HG03521 (cell line): ENCODE data around the gene ITPRIPL1.

Experiments used
- ATAC-seq: cut with Tn5 transposase; IDR thresholded peaks from one replicate; pipeline ENCODE4 v1.9.1; 2021; ENCODE audit warnings: mild to moderate bottlenecking, moderate library complexity; ENCODE audit not compliant: unreplicated experiment

ITPRIPL1 gene

DNA sequence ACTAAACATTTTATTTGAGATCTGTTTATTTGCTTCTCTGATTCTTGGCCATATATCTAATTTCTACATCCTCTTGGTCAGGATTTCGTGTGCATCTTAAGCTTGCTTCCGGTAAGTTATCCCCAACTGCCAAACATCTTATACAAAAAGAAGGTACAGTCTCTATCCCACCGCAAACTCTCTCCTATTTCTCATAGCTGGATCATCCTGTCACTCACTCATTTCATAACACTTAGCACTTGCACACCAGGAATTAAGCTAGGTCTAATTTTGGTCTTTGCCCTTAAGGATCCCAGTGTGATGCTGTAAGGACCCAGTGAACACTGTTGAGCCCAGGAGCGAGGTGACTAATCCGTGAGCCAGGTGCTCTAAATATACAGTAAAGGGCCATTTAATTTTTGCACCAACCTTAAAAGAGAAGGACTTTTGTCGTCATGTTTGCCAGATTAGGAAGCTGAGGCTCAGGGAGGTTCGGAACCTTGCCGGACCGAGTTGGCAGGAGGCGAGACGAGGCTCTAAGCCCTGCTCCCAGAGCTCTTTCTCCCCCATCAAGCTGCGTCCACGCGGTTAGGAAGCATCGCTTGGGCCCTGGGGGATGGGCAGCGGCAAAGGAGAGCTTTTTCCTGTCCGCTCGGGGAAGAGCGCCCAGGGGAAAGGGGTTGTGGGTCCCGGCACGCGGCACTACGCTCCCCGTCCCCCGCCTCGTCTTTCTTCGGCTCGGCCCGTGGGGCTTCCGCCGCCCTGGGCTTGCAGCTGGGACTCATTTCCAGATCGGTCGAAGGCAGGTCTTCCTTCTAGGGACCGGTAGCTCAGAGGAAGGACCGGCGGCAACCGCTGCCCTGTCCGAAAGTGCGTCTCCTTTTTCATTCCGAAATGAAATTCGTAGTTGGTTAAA, 4.1 kb upstream of the ITPRIPL1 start:
- ATAC-seq = peak; percentile 19

DNA sequence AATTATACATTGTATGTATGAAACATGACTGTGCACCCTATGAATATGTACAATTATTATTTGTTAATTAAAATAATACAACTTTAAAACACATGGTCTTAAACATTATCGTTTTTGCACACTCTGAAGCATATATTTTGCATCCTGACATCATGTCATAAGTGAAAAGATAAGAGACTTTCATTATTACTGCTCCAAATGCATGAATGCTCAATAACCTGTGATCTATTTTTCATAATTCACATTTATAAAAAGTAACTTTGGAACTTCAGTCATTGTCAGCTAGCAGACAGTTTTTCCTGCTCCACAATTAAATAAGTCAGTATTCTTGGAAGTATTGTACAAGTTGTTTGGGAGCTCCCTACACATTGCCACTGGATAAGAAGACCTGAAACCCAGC, 1.3 kb upstream of the ITPRIPL1 start:
- no peak for ATAC-seq

DNA sequence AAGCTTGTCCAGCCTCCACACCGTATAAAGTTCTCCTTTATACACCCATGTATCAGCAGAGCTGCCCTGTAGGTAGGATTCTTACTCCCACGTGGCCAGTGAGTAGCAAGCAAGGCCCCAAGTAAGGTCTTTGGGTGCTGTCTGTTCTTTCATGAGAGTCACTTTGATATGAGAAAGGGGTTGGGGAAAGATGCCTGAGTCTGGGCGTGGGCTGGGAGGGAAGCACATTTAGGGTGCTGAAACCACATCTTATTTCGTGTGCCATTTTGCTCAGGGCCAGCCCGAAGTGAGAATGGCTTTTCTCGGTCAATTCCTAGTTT, 436 bp upstream of the ITPRIPL1 start:
- ATAC-seq = no peak

DNA sequence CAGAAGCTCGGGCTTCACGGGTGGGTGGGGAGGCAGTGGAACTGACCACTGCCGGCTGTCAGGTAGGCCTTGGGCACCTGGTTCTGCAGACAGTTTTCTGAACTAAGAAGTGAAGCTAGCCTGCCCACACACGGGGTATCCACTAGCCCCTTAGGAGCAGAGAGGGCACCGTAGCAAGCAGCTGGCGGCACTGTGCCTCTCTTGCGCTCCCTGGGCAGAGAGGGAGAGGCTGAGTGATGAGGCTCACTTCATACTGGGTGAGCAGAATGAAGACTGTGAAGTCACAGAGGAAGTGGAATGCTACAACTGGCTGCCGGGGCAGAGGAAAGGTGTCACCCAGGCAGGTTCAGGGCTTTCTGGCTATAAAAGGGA, 753 bp downstream of the ITPRIPL1 start:
- ATAC-seq = no peak

DNA sequence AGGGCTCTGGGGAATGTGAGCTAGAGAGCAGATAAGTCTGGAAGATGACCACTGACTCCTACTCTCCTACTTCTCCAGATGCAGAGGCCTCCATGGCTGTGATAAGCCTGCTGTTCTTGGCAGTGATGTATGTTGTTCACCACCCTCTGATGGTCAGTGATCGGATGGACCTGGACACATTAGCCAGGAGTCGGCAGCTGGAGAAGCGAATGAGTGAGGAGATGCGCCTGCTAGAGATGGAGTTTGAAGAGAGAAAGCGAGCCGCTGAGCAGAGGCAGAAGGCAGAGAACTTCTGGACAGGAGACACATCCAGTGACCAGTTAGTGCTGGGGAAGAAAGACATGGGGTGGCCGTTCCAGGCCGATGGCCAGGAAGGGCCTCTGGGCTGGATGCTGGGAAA, 1.4 kb downstream of the ITPRIPL1 start:
- ATAC-seq = no peak

DNA sequence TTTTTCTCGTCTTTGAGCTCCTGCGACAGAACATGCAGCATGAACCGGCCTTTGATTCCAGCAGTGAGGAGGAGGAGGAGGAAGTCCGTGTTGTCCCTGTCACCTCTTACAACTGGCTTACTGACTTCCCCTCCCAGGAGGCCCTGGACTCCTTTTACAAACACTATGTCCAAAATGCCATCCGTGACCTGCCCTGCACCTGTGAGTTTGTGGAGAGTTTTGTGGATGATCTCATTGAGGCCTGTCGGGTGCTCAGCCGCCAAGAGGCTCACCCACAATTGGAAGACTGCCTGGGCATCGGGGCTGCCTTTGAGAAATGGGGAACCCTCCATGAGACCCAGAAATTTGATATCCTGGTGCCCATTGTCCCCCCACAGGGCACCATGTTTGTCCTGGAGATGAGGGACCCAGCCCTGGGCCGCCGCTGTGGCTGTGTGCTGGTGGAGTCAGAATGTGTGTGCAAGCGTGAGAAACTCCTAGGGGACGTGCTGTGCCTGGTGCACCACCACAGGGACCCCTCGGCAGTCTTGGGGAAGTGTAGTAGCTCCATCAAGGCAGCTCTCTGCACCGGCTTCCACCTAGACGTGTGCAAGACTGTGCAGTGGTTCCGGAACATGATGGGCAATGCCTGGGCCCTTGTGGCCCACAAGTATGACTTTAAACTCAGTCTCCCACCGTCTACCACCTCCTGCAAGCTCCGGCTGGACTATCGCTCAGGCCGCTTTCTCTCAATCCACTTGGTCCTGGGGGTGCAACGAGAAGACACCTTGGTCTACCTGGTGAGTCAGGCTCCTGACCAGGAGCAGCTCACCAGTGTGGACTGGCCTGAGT, 2.1 kb downstream of the ITPRIPL1 start:
- ATAC-seq = no peak

DNA sequence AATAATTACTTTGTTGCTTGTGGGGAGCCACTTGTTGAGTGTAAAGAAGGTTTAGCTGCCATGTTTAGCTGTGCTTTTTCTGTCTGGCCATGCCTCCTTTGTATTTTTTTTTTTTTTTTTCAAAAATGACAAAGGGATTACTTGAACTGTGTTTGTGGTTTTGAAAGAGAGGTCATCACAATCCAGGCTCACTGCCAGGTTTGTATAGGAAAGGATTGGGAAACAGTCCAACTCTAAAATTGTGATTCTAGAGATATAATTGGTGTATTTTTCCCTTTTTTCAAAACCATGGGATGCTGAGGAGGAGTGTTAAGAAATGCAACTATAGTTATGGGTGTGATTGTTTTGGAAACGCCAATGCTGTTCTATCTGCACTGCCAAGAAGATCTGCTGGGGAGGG, 4.3 kb downstream of the ITPRIPL1 start:
- no peak for ATAC-seq

DNA sequence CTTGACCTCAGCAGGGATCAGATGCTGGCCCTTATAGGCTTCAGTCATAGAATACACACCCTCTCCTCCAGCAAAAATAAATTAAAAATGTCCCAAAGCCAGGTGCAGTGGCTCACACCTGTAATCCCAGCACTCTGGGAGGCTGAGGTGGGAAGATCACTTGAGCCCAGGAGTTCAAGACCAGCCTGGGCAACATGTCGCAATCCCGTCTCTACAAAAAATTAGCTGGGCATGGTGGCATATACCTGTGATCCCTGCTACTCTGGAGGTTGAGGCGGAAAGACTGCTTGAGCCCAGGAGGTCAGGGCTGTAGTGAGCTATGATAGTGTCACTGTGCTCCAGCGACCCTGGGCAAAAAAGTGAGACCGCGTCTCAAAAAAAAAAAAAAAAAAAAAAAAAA, 4.8 kb downstream of the ITPRIPL1 start:
- no peak for ATAC-seq

DNA sequence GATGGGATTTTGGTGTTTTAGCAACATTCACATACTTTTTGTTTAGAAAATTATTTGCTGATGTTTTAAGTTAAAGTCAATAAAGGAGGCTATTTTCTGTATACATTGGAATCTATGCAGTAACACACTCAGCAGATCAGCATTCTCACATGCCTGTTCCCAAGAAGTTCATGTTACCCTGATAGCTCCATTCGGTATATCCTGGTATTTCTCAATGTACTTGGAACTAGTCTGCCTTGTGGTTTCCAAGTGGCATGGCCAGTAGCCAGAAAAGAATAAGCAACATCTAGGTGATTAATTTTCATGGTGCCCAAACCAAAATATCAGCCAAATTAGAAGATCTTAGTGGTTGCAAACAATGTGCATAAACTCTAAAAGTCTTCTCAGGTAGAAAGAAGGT, 5.3 kb downstream of the ITPRIPL1 start:
- ATAC-seq = no peak

DNA sequence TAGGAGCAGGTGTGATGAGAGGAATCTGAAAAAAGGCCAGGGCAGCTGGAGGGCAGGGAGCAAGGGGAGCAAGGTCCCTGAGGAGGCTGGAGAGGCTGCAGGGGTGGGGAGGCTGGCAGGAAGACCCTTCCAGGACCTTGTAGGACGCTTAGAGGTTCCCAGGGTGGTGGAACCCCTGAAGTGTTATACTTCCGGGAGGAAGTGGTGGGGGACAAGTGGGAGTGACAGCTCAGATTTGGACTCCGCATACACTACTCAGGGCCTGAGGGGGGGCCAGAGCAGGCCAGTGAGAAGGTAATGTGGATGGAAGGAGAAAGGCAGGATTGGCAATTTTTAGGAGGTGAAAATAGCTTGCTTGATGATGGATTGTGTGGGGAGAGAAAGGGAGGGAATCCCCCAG, 8.6 kb downstream of the ITPRIPL1 start:
- no peak for ATAC-seq

DNA sequence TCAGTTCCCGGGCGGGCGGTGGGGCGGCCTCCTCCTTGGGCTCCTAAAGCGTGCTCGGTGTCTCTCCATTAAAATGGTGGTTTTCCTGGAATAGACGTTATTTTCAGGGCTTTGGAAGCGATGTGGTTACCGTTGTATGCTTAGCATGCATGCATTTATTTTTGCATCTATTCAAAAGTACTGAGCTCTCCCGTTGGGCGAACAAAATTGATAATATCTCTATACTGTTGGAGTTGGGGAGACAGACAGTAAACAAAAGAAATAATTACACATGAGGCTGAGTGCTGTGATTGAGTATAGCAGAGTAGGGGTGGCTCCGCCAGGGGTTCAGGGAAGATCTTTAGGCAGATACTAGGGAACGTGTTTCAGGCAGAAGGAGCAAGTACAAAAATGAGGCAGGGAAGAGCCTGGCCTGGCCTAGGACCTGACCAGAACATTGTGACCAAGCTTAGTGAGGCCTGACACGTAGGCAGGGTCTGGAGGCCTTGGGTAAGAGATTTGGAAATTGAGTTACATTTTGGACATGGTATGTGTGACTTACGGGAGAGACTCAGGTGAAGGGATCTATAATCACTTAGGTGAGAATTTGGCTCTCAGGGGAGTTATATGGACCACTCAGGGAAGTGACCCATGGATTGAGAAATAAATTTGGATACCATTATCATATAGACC, 11.1 kb downstream of the ITPRIPL1 start:
- peak; percentile 2 for ATAC-seq

DNA sequence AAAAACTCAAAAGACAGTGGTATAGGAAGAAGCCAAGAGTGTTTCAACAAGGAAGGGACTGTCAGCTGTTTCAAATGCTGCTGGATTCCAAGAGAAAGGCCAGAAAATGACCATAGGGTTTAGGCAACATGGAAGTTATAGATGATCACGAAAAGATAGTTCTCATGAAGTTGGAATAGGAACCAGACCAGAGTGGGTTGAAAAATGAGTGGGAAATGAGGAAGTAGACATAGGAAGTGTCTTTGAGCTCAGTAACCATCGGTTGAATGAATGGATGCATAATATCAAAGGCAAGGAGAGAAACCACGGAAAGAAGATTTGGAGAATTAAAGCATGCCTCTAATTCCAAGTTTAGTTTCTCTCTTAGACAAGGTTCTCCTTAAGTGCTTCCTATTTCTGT, 11.8 kb downstream of the ITPRIPL1 start:
- no peak for ATAC-seq

DNA sequence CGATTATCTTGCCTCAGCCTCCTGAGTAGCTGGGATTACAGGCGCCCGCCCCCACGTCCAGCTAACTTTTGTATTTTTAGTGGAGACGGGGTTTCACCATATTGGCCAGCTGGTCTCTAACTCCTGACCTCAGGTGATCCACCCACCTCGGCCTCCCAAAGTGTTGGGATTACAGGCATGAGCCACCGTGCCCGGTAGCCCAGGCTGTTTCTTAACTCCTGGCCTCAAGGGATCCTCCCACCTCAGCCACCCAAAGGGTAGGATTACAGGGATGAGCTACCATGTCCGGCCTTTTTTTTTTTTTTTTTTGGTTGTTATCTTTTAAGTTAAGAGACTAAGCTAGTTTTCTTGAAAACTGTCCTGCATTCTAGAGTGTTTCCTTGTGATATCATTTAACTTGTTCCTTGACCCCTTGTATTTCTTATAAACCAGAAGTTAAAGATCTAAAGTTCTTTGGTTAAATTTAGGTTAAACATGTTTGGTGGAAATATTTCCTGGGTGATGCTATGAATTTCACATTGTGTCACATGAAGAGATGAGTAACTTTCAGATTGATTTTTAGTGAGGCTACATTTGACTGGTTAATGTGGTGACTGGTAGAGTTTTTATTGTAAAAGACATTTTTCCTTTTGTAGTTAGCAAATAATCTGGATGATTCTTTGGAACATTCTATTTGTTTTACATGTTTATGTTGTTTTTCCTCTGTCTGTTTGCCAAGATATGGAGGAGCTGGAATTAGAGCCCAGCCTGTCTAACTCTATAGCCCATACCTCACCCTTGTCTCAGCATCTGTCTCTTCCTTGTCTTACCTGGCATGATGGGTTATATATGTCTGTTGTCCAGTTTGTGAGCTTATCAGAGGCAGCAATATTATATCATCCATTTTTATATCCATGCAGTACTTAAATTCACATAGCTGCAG, 15.6 kb downstream of the ITPRIPL1 start:
- ATAC-seq = no peak

DNA sequence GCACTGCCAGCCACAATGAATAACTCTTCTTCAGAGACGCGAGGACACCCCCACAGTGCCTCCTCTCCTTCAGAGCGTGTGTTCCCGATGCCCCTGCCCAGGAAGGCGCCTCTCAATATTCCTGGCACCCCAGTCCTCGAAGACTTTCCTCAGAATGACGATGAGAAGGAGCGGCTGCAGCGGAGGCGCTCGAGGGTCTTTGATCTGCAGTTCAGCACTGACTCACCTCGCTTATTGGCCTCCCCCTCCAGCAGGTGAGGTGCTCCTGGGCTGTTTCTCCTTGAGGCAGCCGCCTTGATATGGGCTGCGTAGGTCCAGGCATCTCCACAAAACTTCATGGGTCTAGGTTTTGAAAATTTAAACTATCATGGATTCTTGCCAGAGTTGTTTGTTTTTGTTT, 16.5 kb downstream of the ITPRIPL1 start:
- no peak for ATAC-seq

DNA sequence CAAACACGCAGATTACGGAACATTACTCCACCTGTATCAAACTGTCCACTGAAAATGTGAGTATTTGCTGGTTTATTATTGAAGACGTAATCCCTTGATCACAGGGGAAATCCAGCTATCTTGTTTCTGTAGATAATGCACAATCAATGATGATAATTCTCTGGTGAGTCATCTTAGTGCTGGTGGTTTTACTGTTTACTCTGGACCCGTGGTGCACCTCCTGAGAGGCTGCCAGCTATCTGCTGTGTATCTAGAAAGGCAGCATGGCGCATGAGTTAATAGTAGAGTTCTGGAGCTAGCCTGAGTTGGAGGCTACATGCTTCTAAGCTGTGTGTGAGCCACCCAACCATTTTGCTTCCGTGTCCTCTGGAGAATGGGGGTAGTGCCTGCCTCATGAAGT, 17.0 kb downstream of the ITPRIPL1 start:
- no peak for ATAC-seq

DNA sequence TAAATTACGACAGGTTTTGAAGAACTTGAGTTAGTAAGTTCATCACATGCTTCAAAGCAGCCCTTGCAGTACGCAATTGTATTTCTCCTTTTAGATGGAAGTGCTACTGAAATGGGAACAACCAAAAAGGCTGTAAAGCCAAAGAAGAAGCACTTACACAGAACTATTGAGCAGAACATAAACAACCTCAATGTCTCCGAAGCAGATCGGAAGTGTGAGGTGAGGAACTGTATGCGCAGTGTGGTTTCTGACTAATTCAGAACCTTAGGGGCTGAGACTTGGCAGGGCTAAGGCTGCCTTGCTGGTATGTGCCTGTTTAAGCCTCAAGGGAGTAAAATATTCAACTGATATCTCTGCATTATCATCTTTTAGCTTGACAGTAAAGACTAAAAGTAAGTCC, 18.9 kb downstream of the ITPRIPL1 start:
- peak; percentile 85 for ATAC-seq

DNA sequence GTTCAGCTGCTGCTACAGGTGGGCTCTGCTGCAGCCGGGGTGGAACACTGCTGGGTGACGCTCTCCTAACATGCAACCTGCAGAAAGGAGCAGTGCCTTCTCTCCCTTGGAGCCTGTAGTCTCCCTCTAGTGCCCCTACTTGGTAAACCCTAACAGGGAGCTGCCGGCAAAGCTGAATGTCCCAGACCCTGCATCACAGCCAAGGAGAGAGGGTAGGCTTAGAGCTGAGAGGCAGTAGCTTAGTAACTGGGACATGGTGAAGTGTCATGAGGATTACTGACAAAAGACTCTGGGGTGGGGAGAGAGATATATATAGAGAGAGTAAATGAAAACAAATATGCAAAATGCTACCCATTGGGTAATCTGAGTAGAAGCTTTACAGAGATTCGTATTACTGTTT, 20.3 kb downstream of the ITPRIPL1 start:
- ATAC-seq = no peak

DNA sequence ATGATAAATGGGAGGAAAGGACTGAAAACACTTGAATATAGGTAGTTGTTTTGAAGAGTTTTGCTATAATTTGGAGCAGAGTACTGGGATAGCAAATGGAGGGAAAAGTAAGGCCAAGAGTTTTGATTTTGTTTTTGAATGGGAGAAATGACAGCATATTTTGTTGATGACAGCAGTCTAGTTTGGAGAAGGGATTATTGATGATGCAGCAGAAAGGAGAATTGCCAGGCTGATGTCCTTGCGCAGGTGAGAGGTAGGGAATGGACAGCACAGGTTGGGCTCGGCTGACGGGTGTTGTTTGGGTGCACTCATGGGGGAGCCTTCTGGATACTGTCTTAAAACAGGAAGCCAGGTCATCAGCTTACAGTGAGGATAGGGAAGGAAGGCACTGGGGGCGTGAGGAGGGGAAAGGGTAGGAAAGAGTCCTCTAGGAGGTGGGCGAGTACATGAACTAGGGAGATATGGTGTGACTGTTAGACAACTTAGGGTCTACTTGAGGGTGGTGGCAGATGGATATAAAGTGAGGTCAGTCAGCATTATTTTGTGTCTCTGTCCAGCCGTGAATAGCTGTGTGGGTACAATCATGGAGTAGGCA, 20.8 kb downstream of the ITPRIPL1 start:
- no peak for ATAC-seq

DNA sequence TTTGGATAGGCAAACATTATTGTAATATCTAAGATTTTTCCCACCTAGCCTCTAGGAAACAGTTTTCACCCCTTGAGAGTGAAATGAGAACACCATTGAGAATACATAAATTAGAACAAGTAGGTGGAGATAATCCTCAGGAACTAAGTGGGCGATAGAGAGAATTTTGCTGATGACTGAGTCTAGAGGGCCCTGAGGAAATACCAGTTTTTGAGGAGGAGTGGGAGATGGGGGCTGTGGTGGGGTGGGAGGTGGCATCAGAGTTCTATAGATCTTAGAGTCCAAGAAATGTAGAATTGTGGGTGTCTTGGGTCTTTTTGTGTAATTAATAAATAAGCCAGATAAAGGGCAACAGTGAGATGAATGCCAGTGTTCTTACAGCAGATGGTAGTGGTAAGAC, 22.3 kb downstream of the ITPRIPL1 start:
- no peak for ATAC-seq

DNA sequence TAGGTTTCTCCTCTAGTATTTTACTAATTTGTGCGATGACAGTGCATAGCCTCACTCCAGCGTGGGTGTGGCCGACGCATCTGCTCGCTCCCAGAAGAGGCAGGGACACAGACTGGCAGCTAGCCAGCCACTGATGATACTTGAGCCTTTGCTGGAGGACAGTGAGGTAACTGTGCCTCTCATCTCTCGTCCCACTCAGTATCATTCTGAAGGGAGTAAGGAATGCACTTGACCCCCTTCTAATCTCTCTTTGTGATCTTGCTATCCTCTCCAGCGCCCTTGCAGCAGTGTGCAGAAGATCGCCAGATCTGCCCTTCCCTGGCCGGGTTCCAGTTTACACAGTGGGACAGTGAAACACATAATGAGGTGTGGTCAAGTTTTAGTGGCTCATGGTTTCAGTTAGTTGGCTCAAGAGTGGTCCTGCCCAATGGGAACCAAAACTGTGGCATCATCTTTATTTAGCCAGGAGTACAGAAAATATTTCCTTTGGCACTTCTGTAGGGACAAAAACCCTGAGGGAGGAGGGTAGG, 28.0 kb downstream of the ITPRIPL1 start:
- ATAC-seq = no peak
